ENCODE measurements around the gene C16orf87.

C16orf87 gene

GRCh38 chr16:46753015-46753414, 78.0 kb downstream of the C16orf87 start:
- CTCF ChIA-PET = no interaction called here

DNA sequence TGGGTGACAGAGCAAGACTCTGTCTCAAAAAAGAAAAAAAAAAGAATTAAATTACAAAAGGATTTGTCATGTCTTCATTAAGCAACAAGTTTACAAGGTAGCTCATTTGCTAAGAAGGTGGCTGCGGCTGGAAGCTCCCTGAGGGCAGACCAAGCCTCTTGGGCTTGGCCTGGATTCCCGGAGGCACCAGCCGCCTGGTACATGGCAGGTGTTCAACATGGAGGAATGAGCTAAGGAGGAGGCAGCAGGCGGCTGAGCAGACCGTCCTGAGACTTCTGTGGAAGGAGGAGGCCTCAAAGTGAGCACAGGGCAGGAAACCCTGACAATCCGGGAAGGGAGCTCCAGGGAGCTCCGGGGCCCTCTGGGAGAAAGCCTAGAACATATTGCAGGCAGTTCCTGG, 79.6 kb downstream of the C16orf87 start:
- Histone ChIP-seq H3K9me3 (ENCODE audit: control insufficient read depth, insufficient read depth, low read depth, low read length) (no peaks in the 10 kb centered on the region), H3K4me1 (ENCODE audit: control insufficient read depth, insufficient read depth, low read length) (no peaks in the 10 kb centered on the region), H3K27ac (ENCODE audit: extremely low read depth, low read depth, low read length) (no peak overlapping the region), H3K36me3 (ENCODE audit: control insufficient read depth in 2 of 2, insufficient read depth in 1 of 2, low read length in 2 of 2) (no peaks in the 10 kb centered on the region), H3K4me3 (ENCODE audit: low read depth, low read length) (no peak overlapping the region)
- ChIA-PET POLR2A (no interaction called here), CTCF (interaction anchor here (0.7 kb wide), 1 partner anchor 59 kb away, joined by 3 read pairs; no protein-coding TSS in a partner anchor)
- TF ChIP-seq ZSCAN16 (tag by site-specific recombination; IDR thresholded peaks at IDR 0.05) (no peak), KLF17 (tag by site-specific recombination; IDR thresholded peaks at IDR 0.05) (no peak), ZNF433 (tag by site-specific recombination; IDR thresholded peaks at IDR 0.05; ENCODE audit: low read depth) (no peak), HIC1 (tag by site-specific recombination; IDR thresholded peaks at IDR 0.05) (no peak), HOXD13 (CRISPR knock-in tag; IDR thresholded peaks at IDR 0.05; ENCODE audit: borderline replicate concordance) (no peak)

More at GRCh38 chr16:46753015-46753414, 78.0 kb downstream of the C16orf87 start:
- Histone ChIP-seq H3K4me3 (ENCODE audit: low read depth, low read length) (no peak overlapping the region), H3K36me3 (ENCODE audit: control insufficient read depth in 2 of 2, insufficient read depth in 1 of 2, low read length in 2 of 2) (no peaks in the 10 kb centered on the region), H3K9me3 (ENCODE audit: control insufficient read depth, insufficient read depth, low read depth, low read length) (no peaks in the 10 kb centered on the region), H3K27ac (ENCODE audit: extremely low read depth, low read depth, low read length) (no peak overlapping the region), H3K4me1 (ENCODE audit: control insufficient read depth, insufficient read depth, low read length) (0 out of 2 replicates have a peak, but pooled peaks cover 3% of the 10 kb centered on the region)
- no peak for TF ChIP-seq ZNF837 (tag by site-specific recombination; IDR thresholded peaks at IDR 0.05)
- no peak for TF ChIP-seq ZNF394 (tag by site-specific recombination; IDR thresholded peaks at IDR 0.05; ENCODE audit: borderline replicate concordance)
- no peak for TF ChIP-seq ZNF132 (tag by site-specific recombination; IDR thresholded peaks at IDR 0.05; ENCODE audit: borderline replicate concordance)
- TF ChIP-seq TRIM28 (IDR thresholded peaks at IDR 0.05; ENCODE audit: borderline replicate concordance, low read length) = no peak
- no peak for TF ChIP-seq ZNF311 (tag by site-specific recombination; IDR thresholded peaks at IDR 0.05; ENCODE audit: borderline replicate concordance)
- no peak for TF ChIP-seq ZNF596 (tag by site-specific recombination; IDR thresholded peaks at IDR 0.05)
- no peak for TF ChIP-seq ZIC2 (tag by site-specific recombination; IDR thresholded peaks at IDR 0.05)
- POLR2A ChIA-PET = no interaction called here

DNA sequence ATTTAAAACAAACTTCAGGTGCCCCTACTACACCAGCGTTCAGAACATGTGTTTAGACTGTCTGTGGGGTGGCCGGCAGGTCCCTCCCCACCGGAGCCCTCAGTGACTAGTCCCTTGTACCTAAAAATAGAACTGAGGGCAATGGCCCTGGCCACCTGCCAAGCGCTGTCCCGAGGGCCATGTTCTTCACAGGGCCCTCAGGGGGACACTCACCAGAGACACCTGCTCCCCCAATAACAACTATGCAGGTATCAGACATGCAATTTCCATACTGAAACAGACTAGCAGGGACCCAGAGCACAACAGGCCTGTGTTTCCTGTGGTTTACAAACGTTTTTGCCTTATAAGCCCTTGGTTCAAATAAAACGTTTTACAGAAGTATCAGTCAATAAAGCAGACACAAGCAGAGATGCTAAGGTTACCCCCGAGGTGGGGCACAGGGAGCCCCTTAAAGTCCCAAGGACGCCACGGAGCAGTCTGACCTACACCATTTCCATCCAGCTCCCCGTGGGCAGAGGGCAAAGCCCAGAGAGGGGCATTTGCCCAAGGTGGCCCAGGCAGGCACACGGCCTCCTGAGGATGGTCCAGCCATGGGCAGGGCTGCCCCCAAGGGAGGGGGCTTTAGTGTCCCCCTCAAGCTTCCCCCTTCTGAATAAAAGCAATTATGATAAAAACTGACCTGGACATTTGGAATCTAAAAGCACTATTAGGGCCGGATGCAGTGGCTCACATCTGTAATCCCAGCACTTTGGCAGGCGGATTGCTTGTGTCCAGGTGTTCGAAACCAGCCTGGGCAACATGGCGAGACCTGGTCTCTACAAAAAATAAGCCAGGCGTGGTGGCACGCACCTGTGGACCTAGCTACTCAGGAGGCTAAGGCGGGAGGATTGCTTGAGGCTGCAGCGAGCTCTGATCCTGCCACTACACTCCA, 81.9 kb downstream of the C16orf87 start:
- ChIA-PET CTCF (interaction anchor here (0.7 kb wide), 1 partner anchor 179 kb away, joined by 3 read pairs; no protein-coding TSS in a partner anchor), POLR2A (no interaction called here)
- Histone ChIP-seq H3K27ac (ENCODE audit: extremely low read depth, low read depth, low read length) (no peak overlapping the region), H3K36me3 (ENCODE audit: control insufficient read depth in 2 of 2, insufficient read depth in 1 of 2, low read length in 2 of 2) (no peaks in the 10 kb centered on the region), H3K9me3 (ENCODE audit: control insufficient read depth, insufficient read depth, low read depth, low read length) (no peaks in the 10 kb centered on the region), H3K4me3 (ENCODE audit: low read depth, low read length) (no peak overlapping the region), H3K4me1 (ENCODE audit: control insufficient read depth, insufficient read depth, low read length) (no peaks in the 10 kb centered on the region)
- TF ChIP-seq ZNF791 (tag by site-specific recombination; IDR thresholded peaks at IDR 0.05) (no peak), ZNF175 (tag by site-specific recombination; IDR thresholded peaks at IDR 0.05) (no peak), ZNF221 (tag by site-specific recombination; IDR thresholded peaks at IDR 0.05; ENCODE audit: borderline replicate concordance) (no peak), TRIM28 (IDR thresholded peaks at IDR 0.05; ENCODE audit: borderline replicate concordance, low read length) (no peak), YY2 (tag by site-specific recombination; IDR thresholded peaks at IDR 0.05) (no peak), ZNF530 (tag by site-specific recombination; IDR thresholded peaks at IDR 0.05; ENCODE audit: low read depth) (no peak), ZNF521 (tag by site-specific recombination; IDR thresholded peaks at IDR 0.05) (no peak), ZNF404 (tag by site-specific recombination; IDR thresholded peaks at IDR 0.05) (no peak), ZNF366 (tag by site-specific recombination; conservative IDR thresholded peaks at IDR 0.05) (no peak), ZNF529 (tag by site-specific recombination; IDR thresholded peaks at IDR 0.05; ENCODE audit: insufficient replicate concordance) (no peak), ZNF701 (tag by site-specific recombination; IDR thresholded peaks at IDR 0.05) (no peak)
- TF ChIP-seq, protein P1, sequence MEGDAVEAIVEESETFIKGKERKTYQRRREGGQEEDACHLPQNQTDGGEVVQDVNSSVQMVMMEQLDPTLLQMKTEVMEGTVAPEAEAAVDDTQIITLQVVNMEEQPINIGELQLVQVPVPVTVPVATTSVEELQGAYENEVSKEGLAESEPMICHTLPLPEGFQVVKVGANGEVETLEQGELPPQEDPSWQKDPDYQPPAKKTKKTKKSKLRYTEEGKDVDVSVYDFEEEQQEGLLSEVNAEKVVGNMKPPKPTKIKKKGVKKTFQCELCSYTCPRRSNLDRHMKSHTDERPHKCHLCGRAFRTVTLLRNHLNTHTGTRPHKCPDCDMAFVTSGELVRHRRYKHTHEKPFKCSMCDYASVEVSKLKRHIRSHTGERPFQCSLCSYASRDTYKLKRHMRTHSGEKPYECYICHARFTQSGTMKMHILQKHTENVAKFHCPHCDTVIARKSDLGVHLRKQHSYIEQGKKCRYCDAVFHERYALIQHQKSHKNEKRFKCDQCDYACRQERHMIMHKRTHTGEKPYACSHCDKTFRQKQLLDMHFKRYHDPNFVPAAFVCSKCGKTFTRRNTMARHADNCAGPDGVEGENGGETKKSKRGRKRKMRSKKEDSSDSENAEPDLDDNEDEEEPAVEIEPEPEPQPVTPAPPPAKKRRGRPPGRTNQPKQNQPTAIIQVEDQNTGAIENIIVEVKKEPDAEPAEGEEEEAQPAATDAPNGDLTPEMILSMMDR (tag by site-specific recombination; IDR thresholded peaks at IDR 0.05) = no peak

Data from HEK293 (cell line).